HL-60 (cell line): Measurements from ENCODE around the gene PGS1.

ENCODE experiments used
- CTCF ChIP-seq: IDR thresholded peaks from one replicate; pipeline ENCODE4 v1.5.1; 2011; ENCODE audit warnings: low read length, control low read depth, inconsistent platforms; ENCODE audit not compliant: insufficient read depth
- GABPA ChIP-seq: IDR thresholded peaks from 2 replicates; pipeline ENCODE4 v1.6.1; 2012; ENCODE audit warnings: low read depth
- POLR2AphosphoS5 ChIP-seq: IDR thresholded peaks from 2 replicates; pipeline ENCODE4 v1.6.1; 2012; ENCODE audit warnings: low read depth
- SPI1 ChIP-seq: IDR thresholded peaks from 2 replicates; pipeline ENCODE4 v1.6.1; 2012; ENCODE audit warnings: low read depth, mild to moderate bottlenecking, borderline replicate concordance

- TF ChIP-seq CTCF = no peak
- TF ChIP-seq POLR2AphosphoS5 = no peak
- TF ChIP-seq SPI1 = no peak
- no peak for TF ChIP-seq GABPA
Measured at GRCh38 chr17:78418326-78419026, 40.0 kb downstream of the PGS1 start.
